Breast epithelium (tissue), 3 donors: ENCODE data around the gene MSANTD1.

ENCODE experiments used
- CTCF ChIP-seq, 3 donors: fragments of 450-650 bp; IDR thresholded peaks; one replicate each; pipeline ENCODE4 v1.5.1; 2016 to 2017; ENCODE audit warnings: antibody characterized with exemption in 3 of 3, mild to moderate bottlenecking in 3 of 3, moderate library complexity in 3 of 3
- POLR2A ChIP-seq: fragments of 450-650 bp; IDR thresholded peaks from one replicate; pipeline ENCODE4 v1.6.1; 2016; ENCODE audit warnings: antibody characterized with exemption, mild to moderate bottlenecking, moderate library complexity
- POLR2AphosphoS5 ChIP-seq, 3 donors: sonication (generic); formaldehyde crosslinking; IDR thresholded peaks; one replicate each; pipeline ENCODE4 v1.6.1; 2017; ENCODE audit warnings: antibody characterized with exemption in 3 of 3

DNA sequence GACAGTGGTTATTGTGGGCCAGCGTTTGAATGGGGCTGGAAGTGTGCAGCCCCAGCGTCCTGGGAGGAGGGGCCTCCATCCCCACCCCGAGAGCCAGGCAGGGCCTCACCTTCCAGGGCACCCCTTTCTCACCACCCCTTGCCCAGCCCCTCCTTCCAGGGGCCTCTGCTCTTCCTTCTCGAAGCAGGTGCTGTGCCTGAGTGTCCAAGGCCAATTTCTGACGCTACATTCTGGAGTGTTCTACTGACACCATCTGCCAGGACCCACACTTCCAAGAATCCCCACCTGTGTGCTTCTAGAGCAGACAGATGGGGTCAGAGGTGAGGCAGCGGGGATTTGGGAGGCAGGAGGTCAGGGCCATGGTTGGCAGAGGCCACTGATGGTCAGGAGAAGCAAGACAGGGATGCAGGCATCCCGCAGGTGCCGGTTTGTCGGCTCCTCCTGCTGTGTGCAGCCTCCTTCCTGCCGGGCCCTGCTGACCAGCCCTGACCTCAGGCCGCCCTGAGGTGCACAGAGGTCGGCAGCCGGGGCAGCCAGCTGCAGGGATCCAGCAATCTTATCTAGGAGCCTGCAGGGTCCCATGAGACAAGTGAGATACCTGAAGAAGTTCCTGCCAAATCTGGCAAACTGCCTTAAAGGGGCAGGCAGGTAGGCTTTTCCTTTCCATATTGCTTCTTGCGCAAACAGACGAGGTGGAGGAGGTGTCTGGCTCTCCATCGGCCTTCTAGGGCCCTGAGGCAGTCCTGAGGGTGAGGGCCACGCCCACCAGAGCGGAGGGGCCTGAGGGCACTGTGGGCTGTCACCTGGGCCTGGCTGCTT lies 18.8 kb downstream of the MSANTD1 start:
- no peak for TF ChIP-seq CTCF (IDR thresholded peaks at IDR 0.05)
- TF ChIP-seq POLR2A: no peak
- TF ChIP-seq POLR2AphosphoS5 (IDR thresholded peaks at IDR 0.05): no peak
